RWPE2 (cell line): ENCODE data around the gene FAM32A.

Source experiments
- ATAC-seq: fragments of 200-7000 bp; cut with Tn5 transposase; 3 replicates; pipeline ENCODE4 v1.9.1; 2021; ENCODE audit warnings: low read depth
- DNase-seq: peaks from one replicate; pipeline ENCODE4 v3.0.0-alpha.2; 2020; ENCODE audit warnings: low spot score
- H3K27ac ChIP-seq: fragments of 450-650 bp; 2 replicates; pipeline ENCODE4 v1.5.1; 2017; ENCODE audit warnings: mild to moderate bottlenecking; ENCODE audit not compliant: poor library complexity, severe bottlenecking
- H3K27me3 ChIP-seq: fragments of 250-450 bp; sonication (Bioruptor Pico); 2 replicates; pipeline ENCODE4 v1.5.1; 2021; ENCODE audit warnings: mild to moderate bottlenecking, moderate library complexity; ENCODE audit not compliant: insufficient read depth, poor library complexity, severe bottlenecking
- H3K36me3 ChIP-seq: fragments of 250-450 bp; sonication (Bioruptor Pico); 2 replicates; pipeline ENCODE4 v1.5.1; 2020; ENCODE audit warnings: low read depth, mild to moderate bottlenecking, moderate library complexity
- H3K4me1 ChIP-seq: fragments of 250-450 bp; sonication (Bioruptor Pico); 2 replicates; pipeline ENCODE4 v1.5.1; 2021; ENCODE audit warnings: mild to moderate bottlenecking, moderate library complexity; ENCODE audit not compliant: insufficient read depth, poor library complexity, severe bottlenecking
- H3K4me3 ChIP-seq: fragments of 250-450 bp; sonication (Bioruptor Pico); 2 replicates; pipeline ENCODE4 v1.5.1; 2021; ENCODE audit warnings: mild to moderate bottlenecking, moderate library complexity; ENCODE audit not compliant: severe bottlenecking
- H3K9me3 ChIP-seq: fragments of 250-450 bp; sonication (Bioruptor Pico); 2 replicates; pipeline ENCODE4 v1.5.1; 2021; ENCODE audit warnings: mild to moderate bottlenecking, moderate library complexity; ENCODE audit not compliant: severe bottlenecking
- CTCF ChIP-seq: fragments of 450-650 bp; IDR thresholded peaks from one replicate; pipeline ENCODE4 v1.5.1; 2017; ENCODE audit warnings: mild to moderate bottlenecking, moderate library complexity; ENCODE audit not compliant: poor library complexity, severe bottlenecking

The FAM32A gene

GRCh38 chr19:16208847-16209665 lies 23.8 kb downstream of the FAM32A start:
- H3K27me3 ChIP-seq, result no peaks in the 10 kb centered on the region
- no peak overlapping the region for H3K4me3 ChIP-seq
- no peak for ATAC-seq
- DNase-seq, result no peak
- no peak overlapping the region for H3K27ac ChIP-seq
- no peaks in the 10 kb centered on the region for H3K4me1 ChIP-seq
- H3K9me3 ChIP-seq, result no peaks in the 10 kb centered on the region
- peaks cover 51% of the 10 kb centered on the region for H3K36me3 ChIP-seq
- no peak for TF ChIP-seq CTCF

- Histone ChIP-seq H3K27ac (no peak overlapping the region), H3K4me3 (no peak overlapping the region), H3K36me3 (peaks cover 54% of the 10 kb centered on the region), H3K4me1 (no peaks in the 10 kb centered on the region), H3K9me3 (no peaks in the 10 kb centered on the region), H3K27me3 (no peaks in the 10 kb centered on the region)
- ATAC-seq (no peak), DNase-seq (no peak)
- TF ChIP-seq CTCF, result no peak
These were observed 25.0 kb downstream of the FAM32A start for GRCh38 chr19:16210168-16210567.

- H3K4me1 ChIP-seq, result no peaks in the 10 kb centered on the region
- no peak for ATAC-seq
- no peak overlapping the region for H3K4me3 ChIP-seq
- H3K27me3 ChIP-seq, result no peaks in the 10 kb centered on the region
- no peak overlapping the region for H3K27ac ChIP-seq
- no peaks in the 10 kb centered on the region for H3K9me3 ChIP-seq
- DNase-seq, result no peak
- peaks cover 57% of the 10 kb centered on the region for H3K36me3 ChIP-seq
- TF ChIP-seq CTCF, result no peak
These were observed 27.9 kb downstream of the FAM32A start for GRCh38 chr19:16213076-16213475.

- H3K9me3 ChIP-seq, result peaks cover 18% of the 10 kb centered on the region
- DNase-seq (no peak), ATAC-seq (no peak)
- no peak overlapping the region for H3K27ac ChIP-seq
- H3K4me3 ChIP-seq, result no peak overlapping the region
- no peaks in the 10 kb centered on the region for H3K4me1 ChIP-seq
- no peak for TF ChIP-seq CTCF
- H3K27me3 ChIP-seq, result no peaks in the 10 kb centered on the region
- peaks cover 61% of the 10 kb centered on the region for H3K36me3 ChIP-seq
These were observed 31.8 kb downstream of the FAM32A start for GRCh38 chr19:16216744-16217670.
